GM20431 (cell line): ENCODE results near the gene CAMKK1.

Source experiments
- in situ Hi-C: fragments of 300-500 bp; cut with MseI, MboI; formaldehyde crosslinking; loops from one replicate; pipeline ENCODE4 v1.15.0; 2020; ENCODE audit warnings: low sequenced_read_pairs; ENCODE audit not compliant: unreplicated experiment

Gene CAMKK1

DNA sequence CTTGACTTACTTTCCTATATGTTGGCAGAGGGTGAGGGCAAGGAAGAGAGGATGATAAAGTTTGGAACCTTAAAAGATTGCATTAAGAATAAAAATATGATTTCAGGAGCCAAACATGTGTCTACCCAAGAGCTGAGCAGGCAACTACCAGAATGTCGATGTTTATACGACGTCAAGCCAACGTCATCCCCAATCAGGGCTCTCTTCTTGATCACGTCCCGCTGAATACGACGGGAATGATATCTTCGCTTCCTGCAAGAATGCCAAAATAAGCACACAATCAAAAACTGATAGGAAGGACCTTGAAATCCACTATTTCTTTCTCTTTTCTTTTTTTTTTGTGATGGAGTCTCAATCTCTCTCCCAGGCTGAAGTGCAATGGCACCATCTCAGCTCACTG, 71.8 kb downstream of the CAMKK1 start:
- in situ Hi-C loops: no loop called here

GRCh38 chr17:3818786-3819185, 74.1 kb downstream of the CAMKK1 start:
- in situ Hi-C loops: loop anchor here (10.0 kb wide), 1 partner anchor 84 kb away; no protein-coding TSS in a partner anchor

- in situ Hi-C loops: loop anchor here (10.0 kb wide), 1 partner anchor 83 kb away; no protein-coding TSS in a partner anchor
Measured at GRCh38 chr17:3817851-3818605, 74.8 kb downstream of the CAMKK1 start.

- in situ Hi-C loops: loop anchor here (10.0 kb wide), 1 partner anchor 81 kb away; no protein-coding TSS in a partner anchor
Measured at GRCh38 chr17:3815925-3816324, 76.9 kb downstream of the CAMKK1 start.

DNA sequence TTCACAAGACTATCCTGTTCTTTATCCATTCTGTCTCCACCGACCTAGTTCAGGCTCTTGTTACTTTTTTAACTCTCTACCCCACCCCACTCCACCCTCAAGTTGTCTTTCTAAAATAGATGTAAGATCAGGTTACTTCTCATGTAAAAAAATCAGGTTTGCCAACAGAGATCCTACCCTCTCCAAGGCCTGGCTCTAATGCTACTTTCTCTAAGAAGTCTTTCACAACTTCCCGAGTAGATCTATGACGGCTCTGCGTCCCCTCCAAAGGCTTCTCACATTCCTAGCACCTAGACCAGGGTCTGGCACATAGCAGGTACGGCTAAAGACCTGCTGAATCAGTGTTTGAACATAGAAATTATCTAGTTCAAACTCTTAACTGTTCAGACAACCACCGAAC, 77.7 kb downstream of the CAMKK1 start:
- in situ Hi-C loops: loop anchor here (10.0 kb wide), 1 partner anchor 80 kb away; no protein-coding TSS in a partner anchor

DNA sequence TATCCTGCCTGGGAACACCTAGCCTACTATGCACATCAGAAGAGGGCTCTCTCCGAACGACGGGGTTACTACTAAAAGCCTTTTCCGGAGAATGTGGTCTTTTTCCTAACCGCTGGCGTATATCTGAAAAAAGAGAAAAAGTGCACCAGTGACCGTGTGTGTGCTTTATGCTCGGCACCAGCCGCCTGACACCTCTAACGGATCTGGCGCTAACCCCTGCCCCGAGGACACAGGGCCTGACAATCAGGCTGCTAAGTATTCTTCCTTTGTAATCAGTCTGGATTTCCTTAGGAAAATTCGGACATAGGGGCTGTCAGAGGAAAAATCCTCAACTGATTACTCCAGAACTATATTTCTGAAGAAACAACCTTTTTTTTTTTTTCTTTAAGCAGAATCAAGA, 78.5 kb downstream of the CAMKK1 start:
- in situ Hi-C loops: loop anchor here (10.0 kb wide), 1 partner anchor 80 kb away; no protein-coding TSS in a partner anchor

DNA sequence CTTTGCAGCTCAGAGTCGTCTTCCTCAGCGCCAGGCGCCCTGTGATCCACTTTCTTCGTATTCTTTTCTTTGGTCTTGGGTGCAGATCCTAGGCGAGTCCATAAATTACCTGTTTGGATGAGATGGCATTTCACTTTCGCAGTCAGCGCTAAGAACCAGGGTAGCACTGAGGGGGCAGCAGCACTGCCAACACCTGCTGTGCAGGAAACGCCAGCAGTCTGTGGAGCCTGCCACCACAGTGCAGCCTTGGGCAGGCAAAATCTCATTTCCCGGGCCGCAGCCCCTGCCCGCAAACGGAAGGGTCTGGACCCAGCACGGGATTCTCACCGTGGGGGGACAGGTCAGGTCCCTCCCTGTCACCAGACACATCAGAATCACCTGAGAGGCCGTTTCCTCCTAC, 79.7 kb downstream of the CAMKK1 start:
- in situ Hi-C loops: loop anchor here (10.0 kb wide), 1 partner anchor 78 kb away; no protein-coding TSS in a partner anchor

DNA sequence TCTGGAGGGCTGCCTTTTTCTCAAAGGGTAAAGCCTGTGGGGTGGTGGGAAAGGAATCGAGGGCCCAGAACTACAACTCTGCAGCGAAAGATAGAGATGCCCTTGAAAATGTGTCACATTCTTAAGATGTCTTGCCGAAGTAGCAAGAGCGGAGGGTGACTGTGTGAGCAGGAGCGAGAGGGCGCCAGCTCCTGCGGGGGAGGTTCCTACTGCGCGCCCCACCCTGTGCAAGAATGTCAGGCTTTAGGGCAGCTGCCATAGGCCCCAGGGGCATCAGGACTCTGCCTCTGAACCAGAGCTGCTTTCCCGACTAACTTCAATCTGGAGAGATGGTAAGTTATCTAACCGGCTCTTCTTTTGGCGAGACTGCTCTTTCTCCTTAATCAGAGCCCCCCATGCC, 80.1 kb downstream of the CAMKK1 start:
- in situ Hi-C loops: loop anchor here (10.0 kb wide), 1 partner anchor 78 kb away; no protein-coding TSS in a partner anchor

- in situ Hi-C loops: loop anchor here (10.0 kb wide), 1 partner anchor 77 kb away; no protein-coding TSS in a partner anchor
Measured at GRCh38 chr17:3812284-3812683, 80.6 kb downstream of the CAMKK1 start.
